GM18868 (cell line): Measurements from ENCODE around the gene UBE3D.
"Not testable (repeated sequence)": the region's sequence is repeated elsewhere in the genome, so short reads cannot be mapped to it uniquely, and the experiment has no call there.

Source experiments
- ATAC-seq: cut with Tn5 transposase; IDR thresholded peaks from one replicate; pipeline ENCODE4 v1.9.1; 2021; ENCODE audit warnings: mild to moderate bottlenecking, moderate library complexity; ENCODE audit not compliant: unreplicated experiment

The UBE3D gene

GRCh38 chr6:82877213-82878195 is 188.1 kb downstream of the UBE3D start:
- no peak for ATAC-seq

- no peak for ATAC-seq
Measured at GRCh38 chr6:82875573-82876185, 190.0 kb downstream of the UBE3D start.

- ATAC-seq: no peak
Measured at GRCh38 chr6:82874867-82875266, 190.8 kb downstream of the UBE3D start.

GRCh38 chr6:82872185-82872584 is 193.5 kb downstream of the UBE3D start:
- ATAC-seq: no peak

- ATAC-seq: no peak
Measured at GRCh38 chr6:82870582-82871172, 195.0 kb downstream of the UBE3D start.

GRCh38 chr6:82869493-82869892 is 196.1 kb downstream of the UBE3D start:
- ATAC-seq: no peak

GRCh38 chr6:82867946-82868345 is 197.7 kb downstream of the UBE3D start:
- ATAC-seq: no peak

- no peak for ATAC-seq
Measured at GRCh38 chr6:82866446-82866845, 199.2 kb downstream of the UBE3D start.

GRCh38 chr6:82865461-82865860 is 200.2 kb downstream of the UBE3D start:
- no peak for ATAC-seq

- no peak for ATAC-seq
Measured at GRCh38 chr6:82863781-82864180, 201.9 kb downstream of the UBE3D start.

- ATAC-seq: no peak
Measured at GRCh38 chr6:82862543-82862942, 203.1 kb downstream of the UBE3D start.

- no peak for ATAC-seq
Measured at GRCh38 chr6:82861121-82861520, 204.5 kb downstream of the UBE3D start.

GRCh38 chr6:82856077-82856476 is 209.6 kb downstream of the UBE3D start:
- ATAC-seq: not testable (repeated sequence)

GRCh38 chr6:82852904-82853303 is 212.7 kb downstream of the UBE3D start:
- ATAC-seq: not testable (repeated sequence)

GRCh38 chr6:82843291-82843885 is 222.3 kb downstream of the UBE3D start:
- no peak for ATAC-seq

- ATAC-seq: no peak
Measured at GRCh38 chr6:82842721-82843120, 222.9 kb downstream of the UBE3D start.
